Hematopoietic multipotent progenitor cell treated with erythropoietin and hydrocortisone succinate and interleukin-3 and kit ligand, for 15 days (in vitro differentiated cells): ENCODE data around the gene CD69.

Experiments used
- DNase-seq: peaks from one replicate; pipeline ENCODE4 v3.0.0-alpha.2; 2015; ENCODE audit warnings: low spot score

CD69 gene

DNA sequence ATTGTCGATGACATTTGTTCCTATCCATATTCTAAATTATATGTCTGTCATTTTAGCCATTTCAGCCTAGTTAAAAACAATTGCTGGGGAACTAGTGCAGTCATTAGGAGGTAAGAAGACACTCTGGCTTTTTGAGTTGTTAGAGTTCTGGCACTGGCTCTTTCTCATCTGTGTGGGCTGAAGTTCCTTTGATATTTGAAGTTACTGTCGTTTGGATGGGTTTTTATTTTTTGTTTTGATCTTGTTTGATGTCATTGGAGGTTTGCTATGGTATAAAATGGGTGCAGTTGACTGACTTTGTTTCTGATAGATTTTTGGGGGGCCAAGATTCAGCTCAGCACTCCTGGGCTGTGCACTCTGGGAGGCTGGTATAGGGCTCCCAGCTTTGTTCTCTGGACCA lies 20.7 kb upstream of the CD69 start:
- no peak for DNase-seq

DNA sequence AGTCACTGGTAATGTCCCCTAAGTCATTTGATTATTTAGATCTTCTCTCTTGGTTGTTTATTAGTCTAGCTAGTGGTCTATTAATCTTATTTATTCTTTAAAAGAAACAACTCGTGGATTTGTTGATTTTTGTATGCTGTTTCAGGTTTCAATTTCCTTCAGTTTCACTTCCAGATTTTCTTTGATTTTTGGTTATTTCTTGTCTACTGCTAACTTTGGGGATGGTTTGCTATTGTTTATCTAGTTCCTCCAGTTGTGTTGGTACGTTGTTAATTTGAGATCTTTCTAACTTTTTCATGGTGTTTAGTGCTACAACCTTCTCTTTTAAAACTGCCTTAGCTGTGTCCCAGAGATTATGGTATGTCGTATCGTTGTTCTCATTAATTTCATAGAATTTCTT lies 18.5 kb upstream of the CD69 start:
- DNase-seq, result no peak

DNA sequence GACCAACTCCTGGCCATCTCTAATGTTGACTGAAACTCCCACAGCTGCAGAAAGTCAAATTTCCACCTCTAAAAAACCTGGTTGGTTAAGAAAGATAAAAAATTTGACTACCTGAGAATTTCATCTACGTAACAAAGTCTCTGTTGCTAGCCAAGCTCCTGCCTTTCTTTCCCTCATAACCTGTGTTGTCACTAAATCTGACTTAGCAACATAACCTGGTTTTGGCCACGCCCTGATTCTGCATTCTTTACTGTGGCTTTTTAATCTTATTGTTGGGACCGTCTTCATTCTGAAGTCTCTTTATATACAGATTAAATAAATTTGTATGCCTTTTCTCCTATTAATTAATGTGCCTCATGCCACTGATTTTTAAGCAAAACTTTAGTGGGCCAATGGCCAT lies 16.1 kb upstream of the CD69 start:
- DNase-seq, result no peak

DNA sequence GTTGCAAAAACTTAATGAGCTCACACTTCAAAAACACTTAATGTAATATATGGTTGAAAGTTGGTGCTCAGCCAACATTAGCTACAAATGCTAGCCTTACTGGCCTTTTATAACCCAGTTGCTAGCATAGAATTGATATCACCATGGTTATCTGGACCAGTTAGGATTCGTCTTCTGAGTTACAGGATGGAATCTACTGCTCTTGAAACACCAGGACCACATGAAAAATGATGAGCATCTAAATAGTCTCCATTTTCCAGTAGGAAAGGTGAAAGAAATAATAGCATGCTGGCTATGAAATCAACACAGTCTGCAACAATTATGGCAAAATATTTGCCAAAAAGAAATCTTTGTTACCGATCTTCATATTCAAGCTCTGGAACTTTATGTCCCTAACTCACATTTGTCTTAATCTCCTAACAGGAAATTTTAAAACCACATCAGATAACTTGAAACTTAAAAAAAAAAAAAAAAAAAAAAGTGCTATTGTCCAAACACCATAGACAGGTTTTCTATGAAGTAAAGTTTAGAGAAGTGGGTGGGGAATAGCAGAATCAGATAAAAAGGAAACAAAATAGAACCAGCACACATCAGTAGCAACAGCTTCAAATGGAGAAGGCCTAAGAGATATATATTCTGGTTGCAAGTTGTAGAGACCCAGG lies 12.6 kb upstream of the CD69 start:
- DNase-seq, result no peak

DNA sequence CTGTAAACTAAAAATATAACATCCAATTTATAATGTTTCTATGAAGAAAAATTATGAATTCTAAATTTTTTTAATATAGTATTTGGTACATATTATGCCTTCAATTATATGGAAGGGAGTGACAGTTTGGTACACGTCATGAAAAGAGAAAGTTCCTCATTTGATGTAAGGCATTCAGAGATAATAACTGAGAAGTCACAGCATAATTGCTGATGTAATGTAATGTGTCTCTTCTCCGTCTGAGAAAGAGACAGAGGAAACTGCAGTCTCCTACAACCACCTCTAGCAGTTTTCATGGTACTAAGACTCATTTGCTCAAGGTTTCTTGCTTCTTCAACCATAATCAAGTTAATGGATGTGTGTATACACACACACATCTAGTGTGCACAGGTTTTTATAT lies 2.3 kb upstream of the CD69 start:
- DNase-seq, result peak; percentile 59

DNA sequence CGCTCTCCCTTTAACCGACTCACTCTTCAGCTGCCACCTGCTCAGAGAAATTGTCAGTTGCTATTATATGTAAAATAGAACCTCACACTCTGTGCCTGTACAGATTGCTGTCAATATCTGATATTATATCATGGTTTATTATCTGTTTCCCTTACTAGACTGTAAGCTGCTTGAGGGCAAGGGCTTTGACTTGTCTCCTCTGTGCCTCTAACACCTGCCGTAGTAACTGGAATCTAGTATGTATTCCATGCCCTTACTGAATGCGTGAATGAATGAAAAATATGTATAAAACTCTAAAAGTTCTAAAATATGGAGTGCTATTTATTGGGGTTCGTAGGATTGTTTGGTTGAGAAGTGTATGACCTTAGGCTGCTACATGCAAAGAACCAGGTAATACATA lies 1.7 kb upstream of the CD69 start:
- DNase-seq, result no peak

DNA sequence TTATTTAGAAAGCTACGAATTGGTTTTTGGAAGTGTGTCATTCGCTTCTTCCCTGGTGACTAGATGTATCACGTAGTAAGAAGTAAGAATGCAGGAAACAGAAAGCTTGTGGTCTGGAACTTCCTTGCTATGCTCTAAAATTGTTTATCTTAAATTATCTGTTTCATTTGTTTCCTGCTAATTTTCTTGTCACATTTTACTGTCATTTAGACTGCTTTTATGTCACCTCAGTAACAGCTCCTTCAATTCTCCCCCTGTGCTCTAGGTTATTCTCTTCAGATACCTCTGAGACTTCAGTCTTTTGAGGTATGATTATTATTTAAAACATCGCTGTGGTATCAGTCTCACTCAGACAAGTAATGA lies 699 bp upstream of the CD69 start:
- DNase-seq, result no peak

DNA sequence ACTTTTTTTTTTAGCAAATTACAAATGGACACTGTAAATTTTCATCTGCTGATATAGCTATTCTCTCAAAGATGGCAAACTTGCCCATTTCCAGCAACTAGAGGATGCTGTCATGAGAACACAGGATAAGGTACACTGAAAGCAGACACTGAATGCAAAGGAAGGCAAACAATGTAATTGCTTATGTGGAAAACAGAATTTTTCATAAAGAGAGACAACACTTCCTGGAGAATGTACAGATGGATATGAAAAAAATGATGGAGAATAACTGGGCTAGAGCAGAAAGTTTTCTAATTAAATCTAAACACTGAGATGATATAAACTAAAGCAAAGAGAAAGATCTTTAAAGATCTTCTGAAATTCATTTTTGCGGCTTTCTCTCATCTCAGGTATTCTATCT lies 581 bp downstream of the CD69 start:
- no peak for DNase-seq

DNA sequence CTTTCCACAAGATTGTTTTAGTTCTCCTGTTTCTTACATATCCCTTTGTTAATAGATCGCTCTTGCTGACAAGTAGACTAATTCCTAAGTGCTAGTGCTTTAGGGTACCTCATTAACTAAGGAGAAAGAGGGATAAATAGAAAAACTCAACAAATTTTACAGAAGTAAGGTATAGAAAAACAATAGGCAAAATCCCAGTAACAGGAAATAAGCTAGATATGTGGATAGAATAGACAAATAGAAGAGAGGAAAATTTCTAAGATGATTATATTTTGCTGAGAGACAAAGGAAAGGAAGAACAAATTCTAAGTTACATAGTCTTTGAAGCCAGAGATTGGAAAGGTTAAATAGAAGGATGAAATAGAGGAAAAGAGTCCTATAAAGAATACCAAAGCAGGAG lies 1.0 kb downstream of the CD69 start:
- no peak for DNase-seq

DNA sequence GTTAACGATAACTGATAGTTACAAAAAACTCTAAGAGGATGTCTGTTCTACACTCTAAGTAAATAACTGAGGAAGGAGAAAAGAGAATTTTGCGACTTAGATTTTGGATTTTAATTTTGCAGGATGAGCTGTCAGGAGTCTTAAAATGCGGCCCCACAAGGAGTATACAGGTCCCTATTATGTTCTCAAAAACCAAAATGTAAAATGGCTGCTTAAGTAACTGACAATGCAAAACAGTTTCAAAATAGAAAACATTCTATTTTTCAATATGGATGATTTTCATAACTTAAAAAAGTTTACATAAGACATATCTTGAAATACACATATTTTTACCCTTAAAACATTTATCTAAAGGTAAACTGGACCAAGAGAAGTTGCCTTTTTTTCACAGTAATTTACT lies 2.6 kb downstream of the CD69 start:
- peak; percentile 31 for DNase-seq

DNA sequence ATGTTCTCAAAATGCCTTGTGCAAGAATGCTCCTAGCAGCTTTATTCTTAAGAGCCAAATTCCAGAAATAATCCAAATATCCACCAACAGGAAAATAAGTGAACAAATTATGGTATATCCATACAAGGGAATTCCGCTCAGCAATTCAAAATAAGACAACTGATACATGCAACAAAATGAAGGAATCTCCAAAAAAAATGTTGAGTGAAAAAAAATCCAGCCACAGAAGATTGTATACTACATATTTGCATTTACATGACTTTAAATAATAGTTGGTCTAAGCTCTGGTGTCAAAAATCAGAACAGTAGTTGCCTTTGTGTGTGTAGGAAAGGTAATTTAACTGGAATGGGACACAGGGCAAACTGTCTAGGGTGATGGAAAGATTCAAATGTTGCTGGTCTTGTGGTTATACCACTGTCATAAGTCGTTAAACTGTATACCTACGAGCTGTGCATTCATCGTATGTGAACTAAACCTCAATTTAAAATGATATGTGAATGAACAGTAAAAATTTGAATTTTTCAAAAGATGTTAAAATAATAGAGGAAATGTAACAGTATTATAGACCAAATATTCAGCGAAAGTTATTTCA lies 3.2 kb downstream of the CD69 start:
- DNase-seq, result no peak

DNA sequence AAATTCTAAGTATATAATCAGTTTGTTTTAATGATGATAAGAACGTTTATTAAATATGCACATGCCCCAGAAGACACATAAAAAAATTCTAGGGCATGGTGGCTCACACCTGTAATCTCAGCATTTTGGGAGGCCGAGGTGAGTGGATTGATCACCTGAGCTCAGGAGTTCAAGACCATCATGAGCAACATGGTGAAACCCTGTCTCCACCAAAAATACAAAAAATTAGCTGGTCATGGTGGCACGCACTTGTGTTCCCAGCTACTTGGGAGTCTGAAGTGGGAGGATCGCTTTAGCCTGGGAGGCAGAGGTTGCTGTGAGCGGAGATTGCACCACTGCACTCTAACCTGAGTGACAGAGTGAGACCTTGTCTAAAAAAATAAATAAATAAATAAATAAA lies 4.0 kb downstream of the CD69 start:
- no peak for DNase-seq

DNA sequence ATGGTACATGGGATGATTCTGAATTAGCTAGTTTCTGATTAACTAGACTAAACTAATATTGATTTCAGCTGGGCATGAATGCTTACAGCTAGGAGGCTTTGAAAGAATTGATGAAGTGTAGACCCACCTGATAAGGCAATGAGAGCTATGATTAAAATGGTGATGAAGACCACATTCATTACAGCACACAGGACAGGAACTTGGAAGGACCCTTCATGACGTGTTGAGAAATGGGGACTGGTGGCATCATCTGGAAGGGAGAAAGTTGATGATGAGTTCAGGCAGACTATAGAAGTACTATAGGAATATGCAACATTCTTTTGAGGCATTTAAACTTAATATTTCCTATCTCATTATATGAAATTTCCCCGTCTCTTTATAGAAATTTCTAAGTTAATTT lies 4.5 kb downstream of the CD69 start:
- DNase-seq, result no peak

DNA sequence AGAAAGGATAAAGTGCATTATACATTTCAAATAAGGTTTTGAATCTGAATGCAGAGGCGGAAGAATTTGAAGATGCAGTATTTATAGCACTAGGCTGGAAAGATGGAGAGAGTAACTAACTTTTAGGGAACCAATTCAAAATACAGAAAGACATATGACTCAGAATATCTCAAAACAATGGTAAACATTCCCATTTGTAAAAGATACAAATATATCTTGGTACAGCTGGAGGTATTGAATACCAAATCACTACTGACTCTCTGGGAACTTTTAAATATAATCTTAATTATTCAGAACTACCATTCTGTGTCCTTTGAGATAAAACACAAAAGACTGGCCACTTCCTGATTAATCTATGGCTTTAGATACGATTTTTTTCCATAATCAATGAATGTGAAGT lies 5.1 kb downstream of the CD69 start:
- DNase-seq, result no peak

DNA sequence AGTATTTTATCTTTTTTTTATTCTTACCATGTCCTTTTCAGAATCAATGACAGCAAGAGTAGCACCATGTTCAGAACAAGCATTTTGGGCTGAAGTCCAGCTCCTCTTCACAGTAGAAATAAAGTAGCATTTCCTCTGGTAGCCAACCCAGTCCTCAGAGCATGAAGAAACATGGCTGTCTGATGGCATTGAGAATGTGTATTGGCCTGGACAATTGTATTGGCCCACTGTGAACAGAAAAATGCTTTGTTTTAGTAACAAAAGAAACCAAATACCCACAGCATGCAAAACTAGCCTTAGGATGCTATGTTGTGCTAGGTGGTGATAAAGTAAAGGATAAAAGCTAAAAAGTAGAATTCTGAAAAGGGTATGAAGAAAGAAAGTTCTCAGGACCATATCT lies 5.7 kb downstream of the CD69 start:
- no peak for DNase-seq

DNA sequence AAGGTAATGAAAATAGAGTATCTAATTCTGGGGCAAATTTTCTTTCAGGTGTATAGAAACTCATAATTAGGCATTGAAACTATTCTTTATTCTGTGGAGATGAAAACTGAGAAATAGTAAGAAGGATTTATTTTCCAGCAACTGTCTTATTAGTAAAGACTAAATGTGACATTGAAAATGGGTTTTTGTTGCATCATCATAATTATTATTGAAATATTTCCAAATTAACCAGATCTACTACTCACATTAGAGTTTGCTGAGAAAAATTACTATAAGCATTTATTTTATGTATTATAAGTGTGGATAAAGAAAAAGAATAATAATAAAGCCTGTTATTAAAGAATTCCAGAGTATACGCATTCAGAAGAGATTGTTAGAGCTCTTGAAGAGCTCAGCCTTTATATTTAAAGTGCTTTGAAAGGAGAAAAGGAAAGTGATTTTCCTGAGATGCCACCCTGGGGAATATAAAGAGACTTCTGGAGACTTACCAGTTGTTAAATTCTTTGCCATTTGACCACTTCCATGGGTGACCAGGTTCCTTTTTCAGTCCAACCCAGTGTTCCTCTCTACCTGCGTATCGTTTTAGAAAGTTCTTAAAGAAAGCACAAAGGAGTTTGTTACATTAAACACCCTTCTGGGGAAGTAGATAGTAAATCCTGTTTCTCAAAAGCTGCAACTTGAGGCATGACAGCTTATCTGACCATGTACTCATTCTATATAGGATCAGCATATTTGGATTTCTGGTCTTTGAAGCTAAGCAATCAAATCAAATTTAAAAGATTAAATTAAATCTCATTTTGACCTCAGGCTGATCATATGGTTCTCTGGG lies 6.4 kb downstream of the CD69 start:
- no peak for DNase-seq

DNA sequence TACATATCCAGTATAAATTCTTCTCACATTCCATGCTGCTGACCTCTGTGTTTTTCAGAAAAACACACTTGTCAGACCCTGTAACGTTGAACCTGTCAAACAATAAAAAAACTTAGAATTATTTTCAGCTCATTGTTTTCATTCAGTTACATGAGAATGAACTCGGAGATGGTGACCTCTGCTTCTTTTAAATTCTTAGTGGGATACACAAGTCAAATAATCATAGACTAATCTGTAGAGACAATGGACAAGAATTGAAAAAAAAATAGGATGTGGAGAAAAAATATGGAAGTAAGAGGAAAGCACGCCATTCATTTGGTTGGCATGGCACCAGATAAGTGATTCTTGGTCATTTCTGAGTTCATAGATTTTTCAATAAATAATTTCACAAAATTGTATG lies 7.2 kb downstream of the CD69 start:
- DNase-seq, result no peak

DNA sequence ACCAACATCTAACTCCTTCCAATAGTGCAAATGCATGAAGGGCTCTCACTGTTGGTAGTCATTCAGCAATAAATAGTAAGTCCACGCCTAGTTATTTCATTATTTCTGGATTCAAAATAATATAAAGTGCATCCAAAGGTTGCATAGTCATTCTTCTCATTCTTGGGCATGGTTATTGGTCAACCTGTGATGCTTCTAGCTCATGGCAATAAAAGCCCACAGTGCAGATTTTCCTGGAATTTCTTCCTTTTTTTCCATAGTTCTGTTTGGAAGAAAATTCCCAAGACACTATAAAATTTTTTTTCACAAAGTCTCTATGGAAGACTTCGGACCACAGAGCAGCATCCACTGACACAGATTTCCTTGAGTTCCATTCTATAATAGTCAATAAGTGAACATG lies 7.6 kb downstream of the CD69 start:
- DNase-seq, result no peak

DNA sequence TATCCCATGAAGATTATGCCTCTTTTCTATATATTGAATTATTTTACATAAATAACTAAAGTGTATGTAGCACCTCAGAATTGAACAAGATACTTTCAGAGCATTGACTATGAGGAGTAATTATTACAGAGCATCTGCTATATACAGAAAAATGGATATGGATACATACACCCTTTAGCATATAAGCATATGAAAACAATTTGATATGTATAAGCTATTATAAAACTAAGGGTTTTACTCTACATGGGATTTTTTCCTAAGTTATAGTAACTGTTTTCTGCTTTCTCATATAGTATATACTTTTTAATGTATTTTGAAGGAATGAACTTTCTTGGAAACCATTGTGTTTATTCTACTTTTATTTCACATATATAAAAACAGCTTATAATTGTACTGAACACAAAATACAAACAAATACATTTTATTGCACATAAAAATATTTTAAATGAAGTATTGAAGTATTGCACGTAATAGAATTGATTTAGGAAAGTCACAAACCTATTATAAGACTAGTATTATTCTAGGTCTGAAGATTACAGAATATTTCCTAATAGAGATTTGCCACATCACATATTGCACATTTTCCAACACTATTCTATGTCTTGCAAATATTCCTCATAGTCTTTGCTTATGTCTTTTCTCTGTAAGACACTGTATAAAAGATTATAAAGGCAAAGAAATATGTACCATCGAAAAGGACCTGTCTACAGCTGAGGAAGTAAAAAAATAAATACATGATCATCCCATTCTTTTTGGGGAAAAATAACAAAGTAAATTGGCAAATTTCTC lies 8.4 kb downstream of the CD69 start:
- DNase-seq, result no peak

DNA sequence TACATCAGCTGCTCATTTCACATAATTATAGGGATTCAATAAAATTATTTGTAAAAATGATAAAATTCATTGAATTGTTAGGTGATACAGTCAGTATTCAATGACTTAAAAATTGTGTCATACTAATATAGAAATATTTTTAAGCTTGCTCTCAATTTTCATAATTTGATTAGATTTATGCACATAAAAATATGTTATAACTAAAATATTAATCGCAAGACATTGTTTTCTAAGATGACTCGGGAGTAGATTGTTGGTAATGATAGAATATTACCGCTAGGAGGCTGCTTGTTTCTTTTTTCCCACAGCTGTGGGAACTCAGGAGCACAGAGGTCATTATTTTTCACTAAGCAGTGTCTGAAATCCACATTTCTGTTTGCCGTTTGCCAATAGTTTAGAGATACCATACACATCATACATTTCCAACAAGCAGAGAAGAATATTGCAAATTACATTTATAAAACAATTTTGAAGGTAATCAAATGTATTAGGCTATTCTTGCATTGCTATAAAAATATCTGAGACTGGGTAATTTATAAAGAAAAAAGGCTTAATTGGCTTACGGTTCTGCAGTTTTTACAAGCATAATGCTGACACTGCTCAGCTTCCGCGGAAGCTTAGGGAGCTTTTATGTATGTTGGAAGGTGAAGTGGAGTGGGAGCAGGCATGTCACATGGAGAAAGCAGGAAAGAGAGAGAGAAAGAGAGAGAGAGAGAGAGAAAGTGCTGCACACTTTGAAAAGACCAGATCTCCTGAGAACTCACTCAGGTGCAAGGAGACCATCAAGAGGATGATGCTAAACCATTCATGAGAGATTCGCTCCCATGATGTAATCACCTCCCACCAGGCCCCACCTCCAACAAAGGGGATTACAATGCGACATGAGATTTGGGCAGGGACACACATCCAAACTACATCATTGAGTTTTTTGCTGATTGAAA lies 9.2 kb downstream of the CD69 start:
- DNase-seq, result peak; percentile 54
